OCI-M2 (cell line): Measurements from ENCODE around the gene GDPD5.

Experiments
- DNase-seq: peaks from one replicate; lab custom pipeline; 2025; ENCODE audit not compliant: unreplicated experiment; lab: John Stamatoyannopoulos, UW

Gene GDPD5

GRCh38 chr11:75403983-75404658, 121.6 kb downstream of the GDPD5 start:
- no peak for DNase-seq

GRCh38 chr11:75403037-75403436, 122.7 kb downstream of the GDPD5 start:
- no peak for DNase-seq

- DNase-seq = no peak
Measured at GRCh38 chr11:75402002-75402773, 123.6 kb downstream of the GDPD5 start.

GRCh38 chr11:75400146-75400865, 125.4 kb downstream of the GDPD5 start:
- DNase-seq = no peak

GRCh38 chr11:75399344-75400145, 126.2 kb downstream of the GDPD5 start, which contains the start of gene RPS3:
RPS3 (plus strand) TSS chr11:75399518; CDS start chr11:75399548, 30 bp downstream.
- DNase-seq = peak; percentile 29

GRCh38 chr11:75398906-75399305, 126.8 kb downstream of the GDPD5 start:
- no peak for DNase-seq

GRCh38 chr11:75394085-75394840, 131.5 kb downstream of the GDPD5 start:
- DNase-seq = no peak

GRCh38 chr11:75389925-75390324, 135.8 kb downstream of the GDPD5 start:
- no peak for DNase-seq

GRCh38 chr11:75389276-75389605, 136.5 kb downstream of the GDPD5 start:
- no peak for DNase-seq

- no peak for DNase-seq
Measured at GRCh38 chr11:75388386-75389275, 137.1 kb downstream of the GDPD5 start.

- DNase-seq = no peak
Measured at GRCh38 chr11:75387736-75388294, 137.9 kb downstream of the GDPD5 start.

- DNase-seq = no peak
Measured at GRCh38 chr11:75386942-75387630, 138.7 kb downstream of the GDPD5 start.
